ENCODE data around the gene OR10G8. TPM values are rescaled to one million over a fixed set of nuclear protein-coding genes. Genes with fewer than 3 reads are reported as not detected.

Gene OR10G8
- total and polyA plus RNA-seq, 2 of the 8 experiments (the other 6 are each of a cell fraction or from before 2014, with no cell fraction given) = not detected

DNA sequence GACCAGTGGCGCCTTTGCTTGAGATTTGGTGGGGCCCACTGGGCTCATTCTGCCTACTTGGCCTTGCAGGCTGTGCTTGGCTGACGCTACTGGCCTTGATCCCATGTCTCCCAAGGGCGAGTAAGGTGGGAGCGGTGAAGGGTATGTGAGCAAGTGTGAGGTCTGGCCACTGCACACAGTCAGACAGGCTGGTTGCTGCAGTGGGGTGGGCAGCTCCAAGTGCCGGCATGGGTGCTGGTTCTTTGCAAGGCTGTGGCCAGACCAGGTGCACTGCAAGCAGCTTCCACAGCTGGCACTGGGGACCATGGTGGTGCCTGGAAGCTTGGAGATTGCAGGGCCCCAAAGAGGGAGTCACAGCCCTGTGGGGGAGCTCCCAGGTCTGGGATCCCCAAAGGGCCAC lies 48.0 kb downstream of the OR10G8 start:
- Histone ChIP-seq H3K4me3 (ENCODE audit: extremely low read depth in 1 of 4, insufficient read depth in 2 of 4, low read depth in 3 of 4, low read length in 4 of 4) (no peak overlapping the region), H2AFZ (ENCODE audit: low read length) (peak overlapping the region; percentile 41; the same call in 1 of the 2 replicates), H3K18ac (ENCODE audit: extremely low read depth, low read length) (no peak overlapping the region), H3K23ac (ENCODE audit: insufficient read length) (no peak overlapping the region), H3K36me3 (ENCODE audit: control insufficient read depth in 2 of 4, insufficient read depth in 4 of 4, low read length in 3 of 4) (no peaks in the 10 kb centered on the region), H2AK5ac (ENCODE audit: low read depth, low read length) (no peak overlapping the region), H4K8ac (ENCODE audit: extremely low read depth, insufficient read depth, low read length) (no peak overlapping the region), H2BK20ac (ENCODE audit: low read length) (no peak overlapping the region), H3K9me3 (ENCODE audit: insufficient read depth in 2 of 2, low read depth in 1 of 2, low read length in 1 of 2) (no peaks in the 10 kb centered on the region), H4K20me1 (replicated peaks in 1 of 2; ENCODE audit: control insufficient read depth in 1 of 2, insufficient read depth in 2 of 2, low read length in 2 of 2) (no peaks in the 10 kb centered on the region), H3K27ac (ENCODE audit: low read depth, low read length) (no peak overlapping the region), H2BK12ac (ENCODE audit: low read depth, low read length) (no peak overlapping the region), H3K9ac (replicated peaks in 1 of 4; ENCODE audit: extremely low read depth in 1 of 4, low read depth in 3 of 4, low read length in 3 of 4) (no peak overlapping the region), H3K79me1 (ENCODE audit: low read depth, low read length) (no peaks in the 10 kb centered on the region), H3K4ac (replicated peaks; ENCODE audit: insufficient read length, low read depth, low read length) (no peak overlapping the region), H2BK5ac (ENCODE audit: low read depth, low read length) (no peak overlapping the region), H3K14ac (ENCODE audit: insufficient read length) (no peak overlapping the region), H2BK15ac (ENCODE audit: low read length) (no peak overlapping the region), H3K4me2 (ENCODE audit: insufficient read depth in 1 of 2, low read depth in 2 of 2, low read length in 2 of 2) (no peak overlapping the region), H3K79me2 (ENCODE audit: control insufficient read depth in 1 of 2, insufficient read depth in 2 of 2, low read length in 2 of 2) (no peaks in the 10 kb centered on the region), H3K4me1 (replicated peaks in 1 of 4; ENCODE audit: control insufficient read depth in 3 of 4, insufficient read depth in 4 of 4, low read length in 3 of 4) (peaks cover 0 to 3% (median 2%) of the 10 kb centered on the region in 4 experiments; a peak in 3 of 7 replicates), H4K5ac (ENCODE audit: insufficient read length, low read depth, low read length) (no peak overlapping the region), H4K91ac (replicated peaks; ENCODE audit: insufficient read length, low read length) (no peak overlapping the region), H3K56ac (replicated peaks; ENCODE audit: insufficient read length, low read depth, low read length) (no peak overlapping the region), H3K23me2 (ENCODE audit: low read depth, low read length) (no peaks in the 10 kb centered on the region), H3K27me3 (replicated peaks in 1 of 4; ENCODE audit: control insufficient read depth in 3 of 4, extremely low read depth in 1 of 4, insufficient read depth in 3 of 4, low read length in 3 of 4) (no peaks in the 10 kb centered on the region), H2BK120ac (replicated peaks; ENCODE audit: low read depth, low read length) (no peak overlapping the region)
- ChIA-PET POLR2A (ENCODE audit: partially characterized antibody) (interaction anchor here (1.1 kb wide), 1 partner anchor 11 kb away, joined by 3 read pairs; no protein-coding TSS in a partner anchor), CTCF (ENCODE audit: partially characterized antibody) (interaction anchor here (0.5 to 2.2 kb wide), 8 partner anchors 9 to 341 kb away, joined by 3 to 10 read pairs (median 4); no protein-coding TSS in a partner anchor)
- TF ChIP-seq, protein P1, sequence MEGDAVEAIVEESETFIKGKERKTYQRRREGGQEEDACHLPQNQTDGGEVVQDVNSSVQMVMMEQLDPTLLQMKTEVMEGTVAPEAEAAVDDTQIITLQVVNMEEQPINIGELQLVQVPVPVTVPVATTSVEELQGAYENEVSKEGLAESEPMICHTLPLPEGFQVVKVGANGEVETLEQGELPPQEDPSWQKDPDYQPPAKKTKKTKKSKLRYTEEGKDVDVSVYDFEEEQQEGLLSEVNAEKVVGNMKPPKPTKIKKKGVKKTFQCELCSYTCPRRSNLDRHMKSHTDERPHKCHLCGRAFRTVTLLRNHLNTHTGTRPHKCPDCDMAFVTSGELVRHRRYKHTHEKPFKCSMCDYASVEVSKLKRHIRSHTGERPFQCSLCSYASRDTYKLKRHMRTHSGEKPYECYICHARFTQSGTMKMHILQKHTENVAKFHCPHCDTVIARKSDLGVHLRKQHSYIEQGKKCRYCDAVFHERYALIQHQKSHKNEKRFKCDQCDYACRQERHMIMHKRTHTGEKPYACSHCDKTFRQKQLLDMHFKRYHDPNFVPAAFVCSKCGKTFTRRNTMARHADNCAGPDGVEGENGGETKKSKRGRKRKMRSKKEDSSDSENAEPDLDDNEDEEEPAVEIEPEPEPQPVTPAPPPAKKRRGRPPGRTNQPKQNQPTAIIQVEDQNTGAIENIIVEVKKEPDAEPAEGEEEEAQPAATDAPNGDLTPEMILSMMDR (IDR thresholded peaks at IDR 0.05; ENCODE audit: control extremely low read depth in 1 of 3, insufficient read depth in 1 of 3, low read depth in 1 of 3, low read length in 3 of 3) = no peak
- TF ChIP-seq HDAC2 (IDR thresholded peaks at IDR 0.05; ENCODE audit: borderline replicate concordance in 1 of 2, low read depth in 2 of 2, low read length in 2 of 2) = no peak
- no peak for TF ChIP-seq SRF (IDR thresholded peaks at IDR 0.05; ENCODE audit: low read depth, low read length)
- TF ChIP-seq POLR2A (IDR thresholded peaks at IDR 0.05; ENCODE audit: control extremely low read depth in 1 of 2, low read depth in 2 of 2, low read length in 2 of 2) = no peak
- no peak for TF ChIP-seq NRF1 (IDR thresholded peaks at IDR 0.05; ENCODE audit: low read depth, low read length)
- no peak for TF ChIP-seq KDM4A (IDR thresholded peaks at IDR 0.05; ENCODE audit: low read depth, low read length, severe bottlenecking)
- no peak for TF ChIP-seq SP4 (IDR thresholded peaks at IDR 0.05; ENCODE audit: low read length)
- DNase-seq (ENCODE audit: low read depth in 1 of 2, low spot score in 2 of 2) (no peak), FAIRE-seq (no peak)
- WGBS, 2 experiments (ENCODE audit: extremely low coverage in 1 of 2, insufficient coverage in 1 of 2, insufficient read length in 1 of 2, insufficient replicate concordance in 2 of 2, low coverage in 1 of 2, low lambda C conversion rate in 2 of 2, missing lambda C conversion rate in 1 of 2) = 95% methylated on average over 4 of the region's 5 CpGs; no CpG with 5 or more reads in 1 of the 2 experiments

All from H1 (cell line).